NCI-H345 treated with DMSO at 0.1 percent for 48 hours (cell line): ENCODE measurements around the gene HSPH1.
A peak's percentile ranks its signal among the peaks of the same experiment; 100 is the strongest.

Experiments used
- DNase-seq: peaks from one replicate; lab custom pipeline; 2025; ENCODE audit not compliant: unreplicated experiment; lab: John Stamatoyannopoulos, UW

HSPH1 gene

DNA sequence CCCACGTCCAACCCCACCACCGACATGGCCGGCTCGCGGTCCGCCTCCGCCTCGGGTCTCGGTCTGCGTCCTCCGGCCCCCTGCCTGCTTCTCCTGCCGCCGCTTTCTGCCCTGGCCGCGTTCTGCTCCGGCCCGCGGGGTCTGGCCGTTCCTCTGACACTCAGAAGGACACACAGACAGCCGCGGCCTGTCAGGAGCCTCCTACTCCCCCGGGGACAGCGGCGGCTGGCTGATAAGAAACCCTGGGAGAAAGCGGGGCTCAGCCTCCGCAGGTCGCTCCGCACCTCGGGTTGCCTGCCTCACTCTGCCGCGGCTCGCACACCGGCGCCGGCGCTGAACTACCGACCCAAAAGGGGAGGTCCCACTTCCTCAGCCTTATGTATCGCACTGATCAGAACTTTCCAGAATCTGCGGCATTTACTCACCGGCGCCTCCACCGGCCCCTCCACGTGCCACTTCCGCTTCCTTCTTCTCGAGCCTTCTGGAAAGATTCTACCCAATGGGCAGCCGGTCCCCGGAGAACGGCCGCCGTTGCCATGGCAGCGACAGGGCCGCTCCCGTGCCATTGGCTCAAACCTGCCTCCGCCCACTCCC, at the start of gene HSPH1:
TSS of gene HSPH1 (minus strand) at position 348 of the 594 bp plus-strand sequence. CDS start at position 26, 322 bp downstream.
- DNase-seq = peak; percentile 90

DNA sequence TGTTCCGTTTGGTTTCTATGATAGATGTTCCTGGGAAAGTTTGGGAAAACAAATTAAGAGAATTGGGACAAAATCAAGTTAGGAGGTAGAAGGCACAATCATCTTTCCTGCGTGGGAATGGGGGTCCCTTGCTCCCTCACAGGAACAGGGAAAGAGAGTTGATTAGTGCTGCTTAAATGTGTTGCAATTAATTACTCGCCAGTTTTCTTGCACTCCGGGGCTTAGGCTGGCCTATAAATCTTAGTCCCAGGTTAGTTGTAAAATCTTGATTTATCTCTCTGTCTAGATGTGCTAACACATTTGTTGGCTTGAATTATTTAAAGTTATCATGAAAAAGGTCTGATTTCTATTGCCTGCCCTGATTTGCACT, 48.1 kb upstream of the HSPH1 start:
- no peak for DNase-seq

DNA sequence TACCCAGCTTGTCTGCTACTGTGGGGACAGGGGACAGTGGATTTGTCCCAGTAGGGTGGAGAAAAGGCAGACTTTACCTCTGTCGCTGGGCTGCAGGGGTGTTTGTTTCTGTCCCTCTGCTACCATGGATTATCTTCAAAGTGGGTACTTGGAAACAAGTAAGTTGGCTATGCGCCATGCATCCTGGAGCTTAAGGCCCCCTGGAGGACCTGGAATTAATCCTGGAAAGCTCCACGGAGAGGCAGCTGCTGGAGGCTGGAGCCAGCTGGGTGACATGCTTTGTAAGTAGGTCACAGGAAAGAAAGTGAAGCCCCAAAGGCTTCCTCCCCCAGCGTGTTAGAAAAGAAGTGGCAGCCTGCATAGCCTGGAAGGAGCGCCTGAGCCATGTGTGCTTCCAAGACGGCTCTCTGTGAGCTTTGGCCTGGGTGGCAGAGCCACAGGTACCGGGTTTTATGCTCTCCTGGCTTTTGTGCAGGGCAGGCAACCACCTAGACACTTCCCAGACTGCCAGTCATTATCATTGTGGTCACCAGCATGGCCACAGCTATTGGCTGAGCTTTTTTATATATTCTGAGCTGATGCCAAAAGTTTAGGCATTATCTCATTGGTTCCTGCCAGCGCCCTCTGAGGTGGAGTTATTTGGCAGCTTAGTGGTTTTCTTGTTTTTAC, 47.6 kb upstream of the HSPH1 start:
- peak; percentile 82 for DNase-seq

DNA sequence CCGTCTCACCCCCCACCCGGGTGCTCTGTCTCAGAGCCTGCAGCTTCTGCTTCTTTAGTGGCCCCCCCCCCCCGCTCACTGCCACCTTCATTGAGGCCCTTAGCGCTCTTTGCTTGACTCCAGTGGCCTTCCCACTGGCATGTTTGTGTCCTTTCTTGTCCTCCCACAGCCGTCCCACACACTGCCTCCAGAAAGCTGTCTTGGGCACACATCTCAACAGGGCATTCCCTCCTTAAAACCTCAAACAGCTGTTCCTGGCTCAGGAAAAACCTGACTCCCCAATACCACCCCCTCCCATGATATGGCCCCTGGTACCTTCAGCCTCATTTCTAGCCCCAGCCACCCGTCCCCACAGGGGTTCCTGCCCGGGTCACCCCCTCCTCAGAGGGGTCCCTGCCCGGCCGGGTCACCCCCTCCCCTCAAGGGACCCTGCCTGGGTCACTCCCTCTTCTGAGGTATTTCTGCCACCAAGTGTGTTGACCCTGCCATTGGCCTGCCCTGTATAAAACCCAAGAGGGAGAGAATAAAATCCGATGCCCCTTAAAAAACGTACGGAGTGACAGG, 46.9 kb upstream of the HSPH1 start:
- DNase-seq = no peak

DNA sequence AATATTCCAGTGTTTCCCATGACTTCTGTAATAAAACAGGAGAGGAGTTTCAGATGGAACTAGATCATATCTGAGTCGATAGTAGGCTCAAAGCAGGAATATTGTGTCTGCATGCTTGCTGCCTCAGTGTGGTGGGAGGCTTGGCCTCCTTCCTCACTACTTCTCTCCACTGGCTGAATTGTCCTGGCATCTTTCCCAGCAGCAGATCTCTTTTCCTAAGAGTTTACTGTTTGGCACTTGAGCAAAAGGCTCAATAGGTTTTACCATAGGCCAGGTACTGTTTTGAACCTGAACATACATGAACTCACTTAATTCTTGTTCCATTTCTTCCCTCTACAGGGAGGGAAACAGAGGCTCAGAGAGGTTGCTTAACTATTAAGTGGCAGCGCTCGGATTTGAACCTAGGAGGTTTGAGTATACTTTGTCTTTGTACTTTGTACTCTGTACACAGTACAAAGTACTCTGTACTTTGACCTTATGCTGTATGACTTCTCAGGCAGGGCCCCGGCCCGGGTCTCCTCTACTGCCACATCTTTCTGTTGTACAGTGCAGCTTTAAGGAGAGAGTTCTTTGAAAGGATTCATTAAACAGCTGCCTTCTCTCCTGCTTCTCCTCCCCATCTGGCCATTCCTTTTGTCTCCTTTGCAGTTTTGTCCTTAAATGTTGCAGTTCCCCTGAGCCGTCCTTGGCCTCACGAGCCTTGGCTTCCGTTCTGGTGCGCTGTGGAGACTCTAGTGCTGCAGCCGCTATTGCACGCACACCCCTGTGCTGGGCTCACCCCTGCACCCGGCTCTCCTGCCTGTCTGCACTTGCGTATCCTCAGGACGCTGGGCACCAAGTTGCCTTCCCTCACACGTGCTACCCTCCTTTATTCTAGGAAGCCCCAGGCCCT, 46.2 kb upstream of the HSPH1 start:
- peak; percentile 0 for DNase-seq

DNA sequence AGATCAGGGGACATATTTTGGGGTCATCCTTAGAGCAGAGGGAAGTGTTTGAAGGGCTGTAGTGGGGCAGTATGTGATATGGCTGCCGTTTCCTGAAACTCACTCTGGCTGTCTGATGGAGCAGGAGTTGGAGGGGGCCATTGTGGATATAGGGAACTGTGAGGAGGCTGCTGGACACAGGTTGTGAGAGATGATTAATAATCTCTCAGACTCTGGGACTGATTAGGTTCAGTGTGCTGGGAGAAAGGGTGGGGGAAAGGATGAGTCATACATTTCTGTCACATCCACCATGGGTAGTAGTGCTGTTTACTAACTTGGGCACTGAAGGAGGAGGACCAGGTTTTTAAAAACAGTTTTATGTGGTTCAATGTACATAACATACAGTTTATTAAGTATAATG, 42.9 kb upstream of the HSPH1 start:
- DNase-seq = no peak

DNA sequence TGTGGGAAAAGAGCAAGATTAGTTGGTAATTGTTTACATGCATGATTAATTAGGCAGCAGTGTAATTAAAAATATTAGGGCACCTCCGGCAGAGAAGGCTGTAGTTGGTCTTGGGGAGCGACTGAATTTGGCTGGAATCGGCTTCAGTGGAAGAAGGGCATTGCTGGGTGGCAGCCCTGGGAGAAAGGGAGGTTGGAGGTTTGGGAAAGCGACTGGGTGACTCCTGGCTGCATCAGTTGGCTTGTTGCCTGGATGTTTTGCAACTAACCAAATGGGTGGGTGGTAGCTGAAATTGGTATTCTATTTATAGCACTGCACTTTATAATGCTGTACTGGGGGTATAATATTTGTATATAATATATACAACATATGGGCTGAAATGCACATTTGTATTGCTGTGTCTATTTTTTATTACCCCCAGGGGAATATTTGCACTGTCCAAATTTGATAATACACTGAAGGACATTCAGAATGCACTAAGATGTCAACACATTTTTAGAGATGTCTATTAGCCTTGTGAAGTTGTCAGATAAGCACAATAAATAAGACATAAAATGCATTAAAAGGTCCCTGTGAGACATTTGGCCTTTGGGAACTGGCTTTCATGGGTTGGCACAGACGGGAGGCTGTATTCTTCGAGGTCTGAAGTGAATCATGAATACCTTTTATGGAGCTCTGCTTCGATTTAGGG, 39.8 kb upstream of the HSPH1 start:
- DNase-seq = no peak

DNA sequence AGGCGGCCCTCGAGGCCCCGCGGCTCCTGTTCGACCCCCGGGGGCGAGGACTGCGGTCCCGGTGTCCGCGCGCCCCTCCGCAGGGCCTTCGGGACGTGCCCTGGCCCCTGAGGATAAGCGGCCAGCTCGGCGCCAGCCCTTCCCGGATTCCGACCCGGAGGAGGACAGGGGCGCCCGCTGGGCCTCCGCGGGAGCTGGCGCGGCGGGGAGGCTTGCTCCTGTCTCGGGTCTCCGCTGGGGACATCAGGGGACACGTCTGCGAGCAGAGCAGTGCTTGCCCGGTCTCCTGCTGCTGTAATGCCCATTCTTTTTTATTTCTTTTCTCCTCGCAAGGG, 38.9 kb upstream of the HSPH1 start:
- DNase-seq = peak; percentile 6

DNA sequence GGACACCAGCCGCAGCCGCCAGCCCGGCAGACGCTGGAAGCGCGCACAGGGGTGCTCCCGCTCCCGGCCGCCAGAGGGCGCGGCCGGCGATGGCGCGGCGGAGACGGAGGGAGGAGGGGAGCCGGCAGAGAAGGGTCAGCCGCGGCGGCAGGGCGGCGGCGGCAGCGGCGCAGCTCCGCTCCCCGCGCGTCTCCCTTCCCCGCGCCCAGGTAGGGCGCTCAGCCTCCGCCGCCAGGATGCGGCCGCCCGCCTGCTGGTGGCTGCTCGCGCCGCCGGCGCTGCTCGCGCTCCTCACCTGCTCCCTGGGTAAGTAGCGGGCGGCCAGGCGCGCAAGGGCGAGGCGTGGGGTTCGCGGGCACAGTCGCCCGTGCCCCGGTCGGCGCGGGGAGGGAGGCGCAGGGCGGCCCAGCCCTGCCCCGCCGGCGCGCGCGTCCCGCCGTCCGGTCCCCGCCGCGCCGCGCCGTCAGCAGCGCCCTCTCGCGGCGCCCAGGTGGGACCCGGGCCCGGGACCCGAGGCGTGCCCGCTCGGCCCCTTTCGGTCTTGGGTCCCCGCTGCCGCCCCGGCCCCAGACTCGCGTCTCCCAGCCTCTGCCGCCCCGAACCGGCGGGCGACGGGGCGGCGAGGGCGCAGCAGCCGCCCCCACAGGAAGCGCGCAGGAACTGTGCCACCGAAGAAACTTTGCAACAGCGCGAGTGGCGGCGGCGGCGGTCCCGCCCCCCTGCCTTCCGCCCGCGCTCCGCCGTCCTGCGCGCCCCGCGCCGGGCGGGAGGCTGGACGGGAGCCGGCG, 38.3 kb upstream of the HSPH1 start, which contains the start of gene B3GLCT:
TSS of gene B3GLCT (plus strand) at position 127 of the 788 bp plus-strand sequence. CDS start at position 237, 110 bp downstream.
- DNase-seq = peak; percentile 36

DNA sequence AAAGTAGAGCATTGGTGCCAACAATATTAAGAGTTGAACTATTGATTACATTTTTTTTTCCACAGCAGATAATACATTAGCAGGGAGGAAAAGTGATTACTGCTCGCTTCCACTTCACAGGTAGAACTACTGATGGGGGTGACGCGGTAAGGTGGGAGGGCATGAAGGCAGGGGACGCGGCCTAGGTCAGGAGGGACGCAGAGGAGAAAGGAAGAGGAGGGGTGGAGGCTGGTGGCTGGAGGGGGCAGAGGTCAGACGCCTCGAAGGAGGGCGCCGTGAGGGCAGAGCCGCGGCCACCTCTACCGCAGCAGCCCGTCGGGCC, 37.8 kb upstream of the HSPH1 start:
- peak; percentile 36 for DNase-seq

DNA sequence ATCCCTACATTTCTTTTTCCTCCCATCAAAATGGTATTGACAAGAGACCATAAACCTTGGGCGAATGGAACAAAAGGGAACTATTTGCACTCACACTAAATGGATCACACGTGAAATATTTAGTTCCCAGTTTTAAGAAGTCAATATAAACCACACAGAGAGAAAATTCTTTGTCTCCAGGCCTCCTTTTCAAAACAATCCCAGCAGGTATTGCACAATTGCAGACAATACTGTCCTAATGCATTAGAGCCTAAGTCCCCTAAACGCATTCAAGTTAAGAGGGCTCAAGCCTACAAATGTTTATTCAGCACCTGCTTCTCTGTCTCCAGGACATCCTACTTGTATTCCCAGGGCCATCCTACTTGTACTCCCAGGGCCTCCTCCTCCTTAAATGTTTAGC, 36.8 kb upstream of the HSPH1 start:
- DNase-seq = peak; percentile 25

DNA sequence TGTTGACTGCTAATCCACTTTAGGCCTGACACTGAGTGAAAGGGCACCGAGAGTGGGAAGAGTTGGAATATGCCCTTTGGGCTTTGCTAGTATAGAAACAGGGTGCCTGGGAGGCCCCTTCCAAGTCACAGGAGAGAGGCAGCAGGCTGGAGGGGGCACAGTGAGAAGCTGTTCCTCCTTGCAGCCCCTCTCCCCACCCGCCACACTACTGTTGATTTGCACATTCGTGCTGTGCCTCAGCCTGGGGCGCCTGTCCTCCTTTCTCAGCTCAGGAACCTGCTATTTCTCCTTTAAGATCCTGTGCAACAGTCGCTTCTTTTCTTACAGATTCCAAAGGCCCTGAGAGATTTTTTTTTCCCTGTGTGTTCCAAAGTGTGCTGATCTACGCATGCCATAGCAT, 35.3 kb upstream of the HSPH1 start:
- DNase-seq = no peak

DNA sequence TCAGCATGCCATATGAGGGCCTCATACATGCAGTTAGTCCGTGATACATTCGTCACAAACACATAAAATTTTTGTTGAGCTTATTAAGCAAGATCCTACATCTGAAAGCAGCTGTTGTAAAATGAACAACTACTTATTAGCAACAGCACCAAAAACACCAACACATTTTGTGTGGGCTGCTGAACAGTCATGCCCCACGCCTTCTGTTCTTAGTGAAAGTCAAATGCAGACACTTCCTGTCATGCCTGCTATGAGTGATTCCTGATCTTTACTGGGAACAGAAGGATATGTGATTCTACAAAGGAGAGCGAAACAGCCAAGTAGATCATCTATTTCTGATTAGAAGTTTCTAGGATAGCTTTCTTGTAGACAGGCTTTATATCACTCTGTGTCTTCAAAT, 33.9 kb upstream of the HSPH1 start:
- no peak for DNase-seq

DNA sequence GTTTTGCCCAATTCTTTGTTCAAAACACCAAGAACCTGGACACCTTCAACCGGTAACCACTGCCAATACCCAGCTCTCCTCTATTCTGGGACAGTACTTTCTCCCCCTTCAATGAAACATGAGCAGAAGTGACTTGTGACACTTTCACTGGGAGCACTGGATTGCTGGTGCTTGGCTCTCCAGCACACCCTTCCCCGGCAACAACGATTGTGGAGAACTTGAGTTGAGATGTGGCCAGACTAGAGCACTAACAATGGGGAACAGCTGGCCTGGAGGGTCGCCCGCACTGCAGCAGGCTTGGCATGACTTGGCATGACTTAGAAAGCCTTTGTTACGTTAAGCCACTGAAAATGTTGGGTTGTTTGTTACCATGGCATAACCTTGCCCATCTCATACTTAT, 30.6 kb upstream of the HSPH1 start:
- DNase-seq = no peak

DNA sequence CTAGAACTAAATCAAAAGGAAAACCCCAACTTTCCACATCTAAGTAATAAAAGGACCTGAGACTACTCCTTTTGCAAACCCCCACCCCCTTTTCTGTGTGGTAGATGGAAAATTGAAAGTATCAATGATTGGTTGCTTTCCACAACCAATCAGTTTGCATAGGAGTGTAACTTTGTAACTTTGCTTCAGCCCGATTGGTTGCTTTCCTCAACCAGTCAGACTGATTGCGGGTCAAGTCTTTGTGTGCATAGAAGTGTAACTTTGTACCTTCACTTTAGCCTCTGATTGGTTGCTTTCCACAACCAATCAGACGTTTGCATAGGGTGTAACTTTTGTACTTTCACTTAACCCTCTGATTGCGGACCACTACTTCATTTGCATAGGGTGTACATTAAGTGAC, 30.0 kb upstream of the HSPH1 start:
- DNase-seq = no peak

DNA sequence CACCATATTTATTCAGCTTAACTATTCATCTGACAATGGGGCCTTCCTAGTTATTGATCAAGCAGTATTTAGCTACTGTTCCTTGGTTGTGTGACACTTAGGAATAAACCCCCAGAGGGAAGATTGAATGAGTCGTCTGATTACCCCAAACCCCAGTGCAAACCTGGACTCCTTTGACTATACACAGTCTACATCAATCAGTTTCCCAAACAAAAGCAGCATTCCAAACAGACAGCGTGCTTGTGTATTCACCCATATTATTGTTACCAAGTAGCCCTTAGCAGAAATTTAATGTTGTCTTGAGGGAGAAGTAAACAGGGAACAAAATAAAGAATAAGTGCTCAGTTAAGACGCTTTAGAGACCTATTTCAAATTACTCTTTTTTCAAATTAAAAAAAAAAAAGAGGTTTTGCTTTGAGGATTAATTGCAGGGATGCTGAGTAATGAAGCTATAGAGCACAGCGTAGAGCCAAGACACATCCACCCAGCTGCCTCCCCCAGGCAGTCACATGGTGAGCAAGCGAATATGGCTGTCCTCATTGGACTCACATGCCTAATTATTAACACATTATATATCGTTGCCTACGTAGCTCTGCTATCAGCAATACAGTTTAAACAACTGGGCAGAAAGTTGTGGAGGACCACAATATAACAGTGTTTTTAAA, 23.4 kb upstream of the HSPH1 start:
- no peak for DNase-seq

DNA sequence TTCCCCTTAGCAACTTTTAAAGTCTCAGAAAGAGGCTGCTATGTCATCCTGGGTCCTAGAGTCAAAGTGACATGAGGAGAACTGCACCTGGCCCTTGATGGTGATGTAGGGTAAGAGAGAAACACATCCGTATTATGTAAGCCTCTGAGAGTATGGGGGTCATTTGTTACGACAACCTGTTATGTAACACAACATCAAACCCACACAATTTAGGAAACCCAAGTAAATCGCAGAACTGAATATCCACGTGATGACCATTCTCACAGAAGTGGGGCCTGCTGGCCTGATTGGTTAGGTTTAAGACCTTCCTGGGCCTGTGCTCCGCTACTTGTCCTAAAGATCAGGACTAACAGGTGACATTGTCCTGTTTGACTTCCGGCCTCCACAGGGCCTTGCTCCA, 22.7 kb upstream of the HSPH1 start:
- DNase-seq = no peak

DNA sequence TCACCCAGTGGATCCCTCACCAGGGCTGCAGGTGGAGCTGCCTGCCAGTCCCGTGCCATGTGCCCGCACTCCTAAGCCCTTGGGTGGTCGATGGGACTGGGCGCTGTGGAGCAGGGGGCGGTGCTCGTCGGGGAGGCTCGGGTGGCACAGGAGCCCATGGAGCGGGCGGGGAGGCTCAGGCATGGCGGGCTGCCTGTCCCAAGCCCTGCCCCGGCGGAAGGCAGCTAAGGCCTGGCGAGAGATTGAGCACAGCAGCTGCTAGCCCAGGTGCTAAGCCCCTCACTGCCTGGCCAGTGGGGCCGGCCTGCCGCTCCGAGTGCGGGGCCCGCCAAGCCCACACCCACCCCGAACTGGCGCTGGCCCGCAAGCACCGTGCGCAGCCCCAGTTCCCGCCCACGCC, 21.3 kb upstream of the HSPH1 start:
- no peak for DNase-seq

DNA sequence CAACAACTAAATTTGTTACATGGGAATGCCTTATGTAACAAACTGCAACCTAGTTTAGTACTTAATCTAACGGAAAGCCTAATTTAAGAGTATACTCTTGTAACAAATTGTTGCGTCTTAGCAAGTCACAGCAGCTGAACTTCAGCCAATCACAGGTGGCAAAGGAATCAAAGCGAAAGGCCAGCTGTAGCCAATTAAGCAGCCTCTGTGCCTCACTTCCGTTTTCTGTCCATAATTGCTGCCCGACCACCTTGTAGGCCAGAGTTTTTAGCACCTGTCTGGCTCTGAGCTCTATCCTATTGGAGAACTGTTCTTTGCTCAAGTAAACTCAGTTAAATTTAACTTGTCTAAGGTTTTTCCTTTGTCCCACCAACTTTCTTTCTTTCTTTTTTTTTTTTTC, 18.1 kb upstream of the HSPH1 start:
- DNase-seq = no peak

DNA sequence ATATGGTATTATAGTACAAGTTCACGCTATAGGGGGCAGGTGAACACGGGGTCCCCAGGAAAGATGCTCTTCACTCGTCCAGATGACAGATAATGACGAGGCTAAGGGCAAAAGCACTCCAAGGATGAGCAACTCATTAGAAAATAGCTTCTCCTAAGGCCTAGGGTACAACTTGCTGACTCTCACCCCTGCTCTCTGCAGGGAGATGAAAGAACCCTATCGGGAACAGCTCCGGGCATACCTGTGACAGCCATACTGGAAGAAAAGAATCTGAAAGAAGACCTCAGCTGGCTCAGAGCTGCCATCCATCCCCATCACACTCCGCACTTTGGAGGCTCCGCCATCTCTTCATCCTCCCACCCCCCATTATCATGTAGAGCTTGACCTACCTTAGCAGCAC, 17.5 kb upstream of the HSPH1 start:
- DNase-seq = no peak
